K562 (cell line): ENCODE results near the gene YTHDF1. TPM values are rescaled to one million over a fixed set of nuclear protein-coding genes. Genes with fewer than 3 reads are reported as not detected.

Source experiments
- ATAC-seq: fragments of 200-7000 bp; cut with Tn5 transposase; 3 replicates; pipeline ENCODE4 v1.9.1; 2020; ENCODE audit warnings: moderate library complexity
- BruUV-seq: library from RNA; stranded (reverse); fragments of 400-500 nt; replicated peaks from 2 replicates; lab custom pipeline; 2021; lab: Mats Ljungman, UMichigan
- CTCF ChIA-PET: fragments of 300-600 bp; formaldehyde crosslinking; extraction: SDS; loops from one replicate; lab custom pipeline; 2021; ENCODE audit warnings: low intra/inter-chr PET ratio; lab: Yijun Ruan, JAX
- POLR2A ChIA-PET: fragments of 300-600, 350-650 bp; sonication (Branson Sonifier 250); formaldehyde crosslinking; extraction: SDS; loops from one replicate; lab custom pipeline; 2021; ENCODE audit warnings: antibody characterized with exemption, inconsistent platforms; lab: Yijun Ruan, JAX
- DNase-seq, 4 experiments: peaks; one replicate each; pipeline versions ENCODE4 v3.0.0 to v3.0.0-alpha.2; 2011 to 2018; ENCODE audit warnings: low spot score in 3 of 4, mixed read lengths in 3 of 4; ENCODE audit errors: extremely low read depth in 1 of 4
- FAIRE-seq: peaks from 2 replicates; lab custom pipeline; 2011; peaks lifted over from hg19 to GRCh38; lab: Jason Lieb, UNC
- H2AFZ ChIP-seq: 2 replicates; pipeline ENCODE4 v1.6.0; 2011; ENCODE audit warnings: low read depth, low read length, control low read depth, inconsistent platforms
- H3K27ac ChIP-seq: fragments of 200-600 bp; 3 replicates; pipeline ENCODE4 v1.8.0; 2011; ENCODE audit warnings: low read depth, mild to moderate bottlenecking, control low read depth, inconsistent platforms, low read length, moderate library complexity, mixed read lengths; ENCODE audit errors: extremely low read depth
- H3K27me3 ChIP-seq, 2 experiments: fragments of 300-600 bp in 1 of 2; 2 replicates in 1 of 2; 3 replicates in 1 of 2; pipeline versions ENCODE4 v1.6.0 to v1.8.0; 2011; ENCODE audit warnings: inconsistent platforms in 2 of 2, low read length in 2 of 2, mild to moderate bottlenecking in 1 of 2, mixed read lengths in 1 of 2, moderate library complexity in 1 of 2; ENCODE audit not compliant: control insufficient read depth in 2 of 2, insufficient read depth in 2 of 2
- H3K36me3 ChIP-seq: fragments of 300-600 bp; 3 replicates; pipeline ENCODE4 v1.8.0; 2011; ENCODE audit warnings: mild to moderate bottlenecking, low read length, inconsistent platforms; ENCODE audit not compliant: control insufficient read depth, insufficient read depth
- H3K4me1 ChIP-seq, 2 experiments: fragments of 200-600 bp in 1 of 2; replicated peaks in 1 of 2; 2 replicates in 1 of 2; 3 replicates in 1 of 2; pipeline versions ENCODE4 v1.5.1 to v1.8.0; 2011; ENCODE audit warnings: inconsistent platforms in 2 of 2, low read length in 2 of 2, mild to moderate bottlenecking in 1 of 2, mixed read lengths in 1 of 2, moderate library complexity in 1 of 2; ENCODE audit not compliant: control insufficient read depth in 2 of 2, insufficient read depth in 2 of 2
- H3K4me2 ChIP-seq: 2 replicates; pipeline ENCODE4 v1.6.1; 2011; ENCODE audit warnings: low read length, control low read depth, inconsistent platforms, mixed read lengths; ENCODE audit not compliant: insufficient read depth
- H3K4me3 ChIP-seq: fragments of 200-600 bp; sonication (generic), shearing (Covaris generic); 2 replicates; pipeline ENCODE4 v1.5.1; 2016; ENCODE audit warnings: control low read depth, inconsistent platforms
- H3K79me2 ChIP-seq: fragments of 200-600 bp; 3 replicates; pipeline ENCODE4 v1.8.0; 2011; ENCODE audit warnings: low read length, inconsistent platforms; ENCODE audit not compliant: control insufficient read depth, insufficient read depth
- H3K9ac ChIP-seq, 2 experiments: 2 replicates each; pipeline versions ENCODE4 v1.6.0 to v1.6.1; 2011; ENCODE audit warnings: low read depth in 2 of 2, low read length in 2 of 2, control low read depth in 1 of 2, inconsistent platforms in 1 of 2, mild to moderate bottlenecking in 1 of 2, mixed read lengths in 1 of 2; ENCODE audit not compliant: insufficient read depth in 1 of 2
- H3K9me1 ChIP-seq: one replicate; pipeline ENCODE4 v1.6.0; 2011; ENCODE audit warnings: inconsistent platforms, mild to moderate bottlenecking, low read length, moderate library complexity; ENCODE audit not compliant: control insufficient read depth, insufficient read depth
- H3K9me3 ChIP-seq: replicated peaks from 2 replicates; pipeline ENCODE4 v1.5.1; 2011; ENCODE audit warnings: low read depth, low read length, inconsistent platforms; ENCODE audit not compliant: control insufficient read depth, insufficient read depth
- H4K20me1 ChIP-seq: replicated peaks from 2 replicates; pipeline ENCODE4 v1.6.1; 2011; ENCODE audit warnings: low read length, inconsistent platforms, mixed read lengths; ENCODE audit not compliant: control insufficient read depth, insufficient read depth
- STAT5B ChIP-seq: fragments of 250-450 bp; sonication (Bioruptor Pico); IDR thresholded peaks from 2 replicates; pipeline ENCODE4 v1.8.0; 2021; ENCODE audit warnings: mild to moderate bottlenecking, inconsistent platforms
- ZBTB17 ChIP-seq: fragments of 450-650 bp; formaldehyde crosslinking; IDR thresholded peaks from 2 replicates; pipeline ENCODE4 v1.4.0; 2020; ENCODE audit warnings: mild to moderate bottlenecking
- ZNF263 ChIP-seq: sonication (generic); formaldehyde crosslinking; IDR thresholded peaks from 2 replicates; pipeline ENCODE4 v1.8.0; 2022; ENCODE audit warnings: mild to moderate bottlenecking, missing genetic modification reagents, borderline replicate concordance
- WGBS: fragments of 100-300 bp; shearing (Covaris generic); methylation state at CpG from one replicate; pipeline ENCODE4 v1.1.6; 2016; ENCODE audit warnings: low coverage, mixed read lengths; ENCODE audit not compliant: insufficient coverage; ENCODE audit errors: missing lambda C conversion rate; 5-methylcytosine and 5-hydroxymethylcytosine counted together
- in situ Hi-C: fragments of 300-500 bp; cut with MboI; formaldehyde crosslinking; loops from 4 replicates; pipeline ENCODE4 v1.15.0; 2018; ENCODE audit warnings: inconsistent platforms, mixed read lengths
- intact Hi-C: fragments of 100-400 bp; cut with micrococcal nuclease; formaldehyde crosslinking; loops from 2 replicates; pipeline ENCODE4 v1.14.2; 2022
- polyA plus RNA-seq, 8 experiments: library from polyadenylated mRNA; depleted of rRNA in 4 of 8; stranded (reverse) in 5 of 8; unstranded in 3 of 8; fragments of >200 nt; fragmentation: Nextera tagmentation in 2 of 8; fragmentation: Illumina TruSeq in 1 of 8; extraction: Ambion mirVana in 2 of 8; extraction: Trizol in 1 of 8; gene quantifications; 2 replicates each; pipeline versions ENCODE4 v1.2.1 to v1.2.3, GENCODE V29; 2011 to 2014; ENCODE audit warnings: inconsistent platforms in 1 of 8, missing spikeins in 1 of 8
- total RNA-seq, 7 experiments: library from RNA; depleted of rRNA in 6 of 7; stranded (reverse); fragments of >200 nt in 6 of 7; fragmentation: Illumina TruSeq in 2 of 7; extraction: Trizol in 2 of 7; gene quantifications; 2 replicates each; pipeline versions ENCODE4 v1.2.1 to v1.2.3, GENCODE V29; 2011 to 2021; ENCODE audit warnings: low replicate concordance in 1 of 7

The YTHDF1 gene
- total and polyA plus RNA-seq, 9 of the 15 experiments (the other 6 are each of a cell fraction or from before 2014, with no cell fraction given): 10.1 to 42.4 (median 27.8) TPM

GRCh38 chr20:63261795-63262528, 46.0 kb upstream of the YTHDF1 start:
- TF ChIP-seq ZNF263 (CRISPR knock-in tag) (peak; percentile 56; the same call in 1 of the 2 replicates), STAT5B (CRISPR knock-in tag) (no peak), ZBTB17 (CRISPR knock-in tag) (no peak)
- peak overlapping the region in 1 of 2 experiments; percentile 35; a peak in 1 of 4 replicates for H3K9ac ChIP-seq
- ChIA-PET POLR2A (no interaction called here), CTCF (no interaction called here)
- in situ Hi-C loops: no loop called here
- H3K9me3 ChIP-seq: no peaks in the 10 kb centered on the region
- H4K20me1 ChIP-seq: 0 out of 2 replicates have a peak, but pooled peaks cover 11% of the 10 kb centered on the region
- no peaks in the 10 kb centered on the region for H3K36me3 ChIP-seq
- H3K4me2 ChIP-seq: no peak overlapping the region
- H3K79me2 ChIP-seq: no peaks in the 10 kb centered on the region
- peaks cover 11 to 21% of the 10 kb centered on the region in 2 experiments for H3K4me1 ChIP-seq
- no peak overlapping the region for H3K27ac ChIP-seq
- WGBS: 13% methylated on average over 28 of the region's 30 CpGs
- no peak for DNase-seq
- H2AFZ ChIP-seq: no peak overlapping the region
- peaks cover 27 to 65% of the 10 kb centered on the region in 2 experiments; a peak in 4 of 5 replicates for H3K27me3 ChIP-seq
- H3K9me1 ChIP-seq: no peaks in the 10 kb centered on the region
- no peak for ATAC-seq
- no peak overlapping the region for H3K4me3 ChIP-seq
- intact Hi-C loops: no loop called here
- BruUV-seq: no TSS peak
- no peak for FAIRE-seq
